Measurements from ENCODE around the gene PKD1L1.
"Not testable (repeated sequence)": the region's sequence is repeated elsewhere in the genome, so short reads cannot be mapped to it uniquely, and the experiment has no call there.

Gene PKD1L1

GRCh38 chr7:47818796-47819606 lies 129.3 kb downstream of the PKD1L1 start:
- DNase-seq (ENCODE audit: low read depth) = no peak

- DNase-seq (ENCODE audit: low read depth) = no peak
Measured at GRCh38 chr7:47817917-47818316, 130.3 kb downstream of the PKD1L1 start.

- no peak for DNase-seq (ENCODE audit: low read depth)
Measured at GRCh38 chr7:47816647-47817046, 131.6 kb downstream of the PKD1L1 start.

GRCh38 chr7:47815867-47816266 lies 132.4 kb downstream of the PKD1L1 start:
- no peak for DNase-seq (ENCODE audit: low read depth)

GRCh38 chr7:47814905-47815613 lies 133.2 kb downstream of the PKD1L1 start:
- DNase-seq (ENCODE audit: low read depth) = no peak

GRCh38 chr7:47813620-47814260 lies 134.5 kb downstream of the PKD1L1 start:
- DNase-seq (ENCODE audit: low read depth) = no peak

- no peak for DNase-seq (ENCODE audit: low read depth)
Measured at GRCh38 chr7:47812429-47813136, 135.7 kb downstream of the PKD1L1 start.

GRCh38 chr7:47811632-47812380 lies 136.5 kb downstream of the PKD1L1 start:
- no peak for DNase-seq (ENCODE audit: low read depth)

- no peak for DNase-seq (ENCODE audit: low read depth)
Measured at GRCh38 chr7:47809387-47809786, 138.9 kb downstream of the PKD1L1 start.

- no peak for DNase-seq (ENCODE audit: low read depth)
Measured at GRCh38 chr7:47808321-47808720, 139.9 kb downstream of the PKD1L1 start.

- no peak for DNase-seq (ENCODE audit: low read depth)
Measured at GRCh38 chr7:47807756-47808155, 140.5 kb downstream of the PKD1L1 start.

GRCh38 chr7:47807126-47807525 lies 141.1 kb downstream of the PKD1L1 start:
- DNase-seq (ENCODE audit: low read depth) = no peak

GRCh38 chr7:47806701-47807103 lies 141.6 kb downstream of the PKD1L1 start:
- DNase-seq (ENCODE audit: low read depth) = no peak

- DNase-seq (ENCODE audit: low read depth) = no peak
Measured at GRCh38 chr7:47804767-47805545, 143.3 kb downstream of the PKD1L1 start.

- no peak for DNase-seq (ENCODE audit: low read depth)
Measured at GRCh38 chr7:47803846-47804245, 144.4 kb downstream of the PKD1L1 start.

GRCh38 chr7:47803025-47803424 lies 145.2 kb downstream of the PKD1L1 start:
- DNase-seq (ENCODE audit: low read depth) = no peak

- DNase-seq (ENCODE audit: low read depth) = no peak
Measured at GRCh38 chr7:47801423-47801822, 146.8 kb downstream of the PKD1L1 start.

- no peak for DNase-seq (ENCODE audit: low read depth)
Measured at GRCh38 chr7:47799524-47799923, 148.7 kb downstream of the PKD1L1 start.

GRCh38 chr7:47796347-47796746 lies 151.9 kb downstream of the PKD1L1 start:
- no peak for DNase-seq (ENCODE audit: low read depth)

- DNase-seq (ENCODE audit: low read depth) = no peak
Measured at GRCh38 chr7:47795631-47796030, 152.6 kb downstream of the PKD1L1 start.

- DNase-seq (ENCODE audit: low read depth) = not testable (repeated sequence)
Measured at GRCh38 chr7:47795126-47795525, 153.1 kb downstream of the PKD1L1 start.
